IPS DF 6.9 (cell line): Measurements from ENCODE around the gene OR6N1.

Experiments used
- DNase-seq: peaks from one replicate; pipeline ENCODE4 v3.0.0-alpha.2; 2013; ENCODE audit warnings: low read depth, low spot score
- H3K27ac ChIP-seq: one replicate; pipeline ENCODE4 v1.5.1; 2013; ENCODE audit warnings: low read length, control low read depth
- H3K27me3 ChIP-seq: 2 replicates; pipeline ENCODE4 v1.6.1; 2013; ENCODE audit warnings: mild to moderate bottlenecking, low read length; ENCODE audit not compliant: control insufficient read depth, insufficient read depth
- H3K36me3 ChIP-seq: 2 replicates; pipeline ENCODE4 v1.6.1; 2013; ENCODE audit warnings: low read length; ENCODE audit not compliant: control insufficient read depth, insufficient read depth
- H3K4me1 ChIP-seq: 2 replicates; pipeline ENCODE4 v1.6.1; 2013; ENCODE audit warnings: low read length; ENCODE audit not compliant: control insufficient read depth, insufficient read depth
- H3K4me3 ChIP-seq: 2 replicates; pipeline ENCODE4 v1.5.1; 2013; ENCODE audit warnings: mild to moderate bottlenecking, low read length
- H3K9me3 ChIP-seq: 2 replicates; pipeline ENCODE4 v1.6.1; 2013; ENCODE audit warnings: low read length, inconsistent platforms; ENCODE audit not compliant: control insufficient read depth, insufficient read depth
- WGBS: extraction: QIAGEN DNeasy Blood & Tissue Kit; methylation state at CpG from one replicate; pipeline ENCODE4 v1.1.7; 2013; ENCODE audit warnings: mixed read lengths, missing lambda C conversion rate; ENCODE audit not compliant: insufficient read length, insufficient coverage; 5-methylcytosine and 5-hydroxymethylcytosine counted together

Gene OR6N1

GRCh38 chr1:158752155-158752712 lies 19.8 kb downstream of the OR6N1 start:
- Histone ChIP-seq H3K9me3 (peaks cover 1% of the 10 kb centered on the region; the same call in 1 of the 2 replicates), H3K4me1 (no peaks in the 10 kb centered on the region), H3K27ac (no peak overlapping the region), H3K4me3 (no peak overlapping the region), H3K36me3 (no peaks in the 10 kb centered on the region), H3K27me3 (no peaks in the 10 kb centered on the region)
- no peak for DNase-seq
- no CpG with 5 or more reads among the region's 9 CpGs for WGBS

- H3K4me1 ChIP-seq = no peaks in the 10 kb centered on the region
- no peaks in the 10 kb centered on the region for H3K27me3 ChIP-seq
- H3K4me3 ChIP-seq = no peak overlapping the region
- H3K36me3 ChIP-seq = no peaks in the 10 kb centered on the region
- no peak for DNase-seq
- no peak overlapping the region for H3K27ac ChIP-seq
- no peaks in the 10 kb centered on the region for H3K9me3 ChIP-seq
Observed at GRCh38 chr1:158735848-158736247, 36.1 kb downstream of the OR6N1 start.

- Histone ChIP-seq H3K4me3 (no peak overlapping the region), H3K36me3 (no peaks in the 10 kb centered on the region)
- WGBS = no CpG with 5 or more reads among the region's 2 CpGs
Observed at GRCh38 chr1:158732524-158732923, 39.5 kb downstream of the OR6N1 start.

GRCh38 chr1:158731707-158732106 lies 40.3 kb downstream of the OR6N1 start:
- no peak for DNase-seq
- no peaks in the 10 kb centered on the region for H3K36me3 ChIP-seq
- H3K9me3 ChIP-seq = no peaks in the 10 kb centered on the region
- H3K27ac ChIP-seq = no peak overlapping the region
- H3K4me1 ChIP-seq = no peaks in the 10 kb centered on the region
- no peak overlapping the region for H3K4me3 ChIP-seq
- H3K27me3 ChIP-seq = no peaks in the 10 kb centered on the region
- no CpG with 5 or more reads among the region's 4 CpGs for WGBS

More at GRCh38 chr1:158732524-158732923, 39.5 kb downstream of the OR6N1 start:
- Histone ChIP-seq H3K27ac (no peak overlapping the region), H3K4me1 (no peaks in the 10 kb centered on the region), H3K9me3 (no peaks in the 10 kb centered on the region), H3K27me3 (no peaks in the 10 kb centered on the region)
- no peak for DNase-seq

GRCh38 chr1:158730453-158730852 lies 41.5 kb downstream of the OR6N1 start:
- H3K27me3 ChIP-seq = no peaks in the 10 kb centered on the region
- H3K4me1 ChIP-seq = no peaks in the 10 kb centered on the region
- no peak for DNase-seq
- no peaks in the 10 kb centered on the region for H3K36me3 ChIP-seq
- H3K4me3 ChIP-seq = no peak overlapping the region
- WGBS = no CpG with 5 or more reads among the region's 4 CpGs
- H3K9me3 ChIP-seq = no peaks in the 10 kb centered on the region
- H3K27ac ChIP-seq = no peak overlapping the region

- H3K4me1 ChIP-seq = no peaks in the 10 kb centered on the region
- H3K9me3 ChIP-seq = no peaks in the 10 kb centered on the region
- no peak overlapping the region for H3K27ac ChIP-seq
- no peaks in the 10 kb centered on the region for H3K27me3 ChIP-seq
- no peaks in the 10 kb centered on the region for H3K36me3 ChIP-seq
- WGBS = no CpG with 5 or more reads among the region's 3 CpGs
- no peak for DNase-seq
- H3K4me3 ChIP-seq = no peak overlapping the region
Observed at GRCh38 chr1:158728510-158729225, 43.3 kb downstream of the OR6N1 start.

GRCh38 chr1:158724442-158724841 lies 47.6 kb downstream of the OR6N1 start:
- H3K4me1 ChIP-seq = no peaks in the 10 kb centered on the region
- H3K9me3 ChIP-seq = no peaks in the 10 kb centered on the region
- no peak overlapping the region for H3K4me3 ChIP-seq
- no CpG with 5 or more reads among the region's 5 CpGs for WGBS
- no peak overlapping the region for H3K27ac ChIP-seq
- H3K27me3 ChIP-seq = no peaks in the 10 kb centered on the region
- DNase-seq = no peak
- no peaks in the 10 kb centered on the region for H3K36me3 ChIP-seq

- no peak within 1 kb of the TSS for H3K27ac ChIP-seq
- no peaks in the 10 kb centered on the region for H3K27me3 ChIP-seq
- no peaks in the 10 kb centered on the region for H3K9me3 ChIP-seq
- no peak for DNase-seq
- no CpG with 5 or more reads among the region's 2 CpGs for WGBS
- H3K4me1 ChIP-seq = no peaks in the 10 kb centered on the region
- no peak within 1 kb of the TSS for H3K4me3 ChIP-seq
- no peaks in the 10 kb centered on the region for H3K36me3 ChIP-seq
Observed at GRCh38 chr1:158720620-158721019, 51.4 kb downstream of the OR6N1 start, which contains the start of gene OR6K3. Gene OR6K3 (minus strand): TSS chr1:158720720. CDS start chr1:158718115, 2,605 bp downstream.

- no CpG with 5 or more reads among the region's 3 CpGs for WGBS
- Histone ChIP-seq H3K4me1 (no peaks in the 10 kb centered on the region), H3K4me3 (no peak overlapping the region), H3K36me3 (no peaks in the 10 kb centered on the region), H3K9me3 (no peaks in the 10 kb centered on the region), H3K27ac (no peak overlapping the region), H3K27me3 (no peaks in the 10 kb centered on the region)
- DNase-seq = no peak
Observed at GRCh38 chr1:158719664-158720063, 52.3 kb downstream of the OR6N1 start.

GRCh38 chr1:158717344-158717743 lies 54.7 kb downstream of the OR6N1 start:
- Histone ChIP-seq H3K27me3 (no peaks in the 10 kb centered on the region), H3K4me3 (no peak overlapping the region), H3K36me3 (no peaks in the 10 kb centered on the region), H3K9me3 (no peaks in the 10 kb centered on the region), H3K4me1 (no peaks in the 10 kb centered on the region), H3K27ac (no peak overlapping the region)
- no peak for DNase-seq
- WGBS = no CpG with 5 or more reads among the region's 6 CpGs

- no CpG with 5 or more reads among the region's 1 CpG for WGBS
Observed at GRCh38 chr1:158716335-158716734, 55.7 kb downstream of the OR6N1 start.

More at GRCh38 chr1:158716335-158716734, 55.7 kb downstream of the OR6N1 start:
- Histone ChIP-seq H3K4me1 (no peaks in the 10 kb centered on the region), H3K27me3 (no peaks in the 10 kb centered on the region), H3K9me3 (no peaks in the 10 kb centered on the region), H3K36me3 (no peaks in the 10 kb centered on the region), H3K27ac (no peak overlapping the region), H3K4me3 (no peak overlapping the region)
- DNase-seq = no peak
